HG03025 (cell line): Measurements from ENCODE around the gene STK32C.
"Not testable (repeated sequence)": the region's sequence is repeated elsewhere in the genome, so short reads cannot be mapped to it uniquely, and the experiment has no call there.

ENCODE experiments used
- ATAC-seq: cut with Tn5 transposase; IDR thresholded peaks from one replicate; pipeline ENCODE4 v1.9.1; 2021; ENCODE audit warnings: mild to moderate bottlenecking, moderate library complexity; ENCODE audit not compliant: unreplicated experiment, low FRiP score

The STK32C gene

GRCh38 chr10:132307823-132308586, at the start of gene STK32C:
STK32C (minus strand) TSS chr10:132307950; CDS start chr10:132307833, 117 bp downstream.
- ATAC-seq = peak; percentile 82

- ATAC-seq = no peak
Observed at GRCh38 chr10:132356621-132357195, 49.0 kb upstream of the STK32C start.

GRCh38 chr10:132355754-132356153, 48.0 kb upstream of the STK32C start:
- ATAC-seq = no peak

- no peak for ATAC-seq
Observed at GRCh38 chr10:132355297-132355696, 47.5 kb upstream of the STK32C start.

- no peak for ATAC-seq
Observed at GRCh38 chr10:132354356-132355094, 46.8 kb upstream of the STK32C start.

- no peak for ATAC-seq
Observed at GRCh38 chr10:132353456-132354355, 46.0 kb upstream of the STK32C start.

- ATAC-seq = not testable (repeated sequence)
Observed at GRCh38 chr10:132352462-132353308, 44.9 kb upstream of the STK32C start.

GRCh38 chr10:132351611-132352010, 43.9 kb upstream of the STK32C start:
- ATAC-seq = no peak

- ATAC-seq = no peak
Observed at GRCh38 chr10:132350946-132351345, 43.2 kb upstream of the STK32C start.

- ATAC-seq = no peak
Observed at GRCh38 chr10:132350391-132350790, 42.6 kb upstream of the STK32C start.

- ATAC-seq = no peak
Observed at GRCh38 chr10:132349766-132350165, 42.0 kb upstream of the STK32C start.

GRCh38 chr10:132347931-132348267, 40.1 kb upstream of the STK32C start:
- no peak for ATAC-seq

GRCh38 chr10:132347211-132347930, 39.6 kb upstream of the STK32C start:
- ATAC-seq = no peak

GRCh38 chr10:132346806-132347205, 39.1 kb upstream of the STK32C start:
- no peak for ATAC-seq

- no peak for ATAC-seq
Observed at GRCh38 chr10:132345345-132345744, 37.6 kb upstream of the STK32C start.

GRCh38 chr10:132344386-132344785, 36.6 kb upstream of the STK32C start:
- no peak for ATAC-seq

GRCh38 chr10:132342553-132342952, 34.8 kb upstream of the STK32C start:
- no peak for ATAC-seq

- ATAC-seq = no peak
Observed at GRCh38 chr10:132341781-132342180, 34.0 kb upstream of the STK32C start.

- ATAC-seq = no peak
Observed at GRCh38 chr10:132341017-132341416, 33.3 kb upstream of the STK32C start.
